ENCODE data around the gene CMC1. TPM values are rescaled to one million over a fixed set of nuclear protein-coding genes. Genes with fewer than 3 reads are reported as not detected.

Gene CMC1
- total and polyA plus RNA-seq, 9 of the 15 experiments (the other 6 are each of a cell fraction or from before 2014, with no cell fraction given), result 15.9 to 74.6 (median 48.9) TPM

DNA sequence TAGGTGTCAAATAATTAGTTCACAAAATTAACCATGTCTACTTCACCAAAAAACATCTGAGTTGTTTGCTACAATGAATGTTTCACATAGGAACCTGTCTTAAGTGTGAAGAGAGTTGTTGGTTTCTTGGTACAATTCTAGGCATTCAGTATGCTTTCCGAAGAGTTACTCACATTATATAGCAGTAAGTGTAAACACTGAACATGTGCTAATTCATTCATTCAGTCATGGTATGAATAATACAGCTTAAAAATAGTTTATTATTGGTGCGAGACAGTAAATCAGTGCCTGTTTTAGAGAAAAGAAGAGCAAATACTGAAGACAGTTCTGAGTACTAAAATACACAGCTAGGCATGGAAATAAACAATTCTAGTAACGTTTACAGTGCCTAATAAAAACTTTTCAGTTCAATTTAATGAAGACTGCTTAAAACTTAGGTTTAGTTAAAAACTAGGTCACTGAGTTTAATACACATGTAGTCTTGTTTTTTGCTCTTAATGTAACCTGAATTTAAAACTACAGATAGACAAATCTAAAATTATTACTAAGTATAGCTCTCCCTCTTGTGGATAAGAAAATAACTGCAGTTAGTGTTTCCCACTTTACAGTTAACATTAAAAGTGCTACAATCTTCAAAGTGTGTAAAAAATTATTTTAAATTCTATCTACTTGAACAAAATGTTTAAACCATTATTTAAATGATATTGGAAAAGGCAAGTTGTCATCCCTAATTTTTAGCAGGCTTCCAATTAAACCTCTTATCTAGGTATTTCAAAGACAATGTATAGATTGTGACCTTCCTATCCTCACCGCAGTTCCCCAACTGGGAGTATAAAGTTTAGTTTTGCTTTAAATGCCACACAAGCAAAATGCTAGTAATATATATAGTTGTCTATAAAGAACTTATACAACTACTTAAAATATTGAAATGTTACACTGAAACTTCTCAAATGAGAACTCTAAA, 87.1 kb downstream of the CMC1 start (continued):
- TF ChIP-seq, protein P1, sequence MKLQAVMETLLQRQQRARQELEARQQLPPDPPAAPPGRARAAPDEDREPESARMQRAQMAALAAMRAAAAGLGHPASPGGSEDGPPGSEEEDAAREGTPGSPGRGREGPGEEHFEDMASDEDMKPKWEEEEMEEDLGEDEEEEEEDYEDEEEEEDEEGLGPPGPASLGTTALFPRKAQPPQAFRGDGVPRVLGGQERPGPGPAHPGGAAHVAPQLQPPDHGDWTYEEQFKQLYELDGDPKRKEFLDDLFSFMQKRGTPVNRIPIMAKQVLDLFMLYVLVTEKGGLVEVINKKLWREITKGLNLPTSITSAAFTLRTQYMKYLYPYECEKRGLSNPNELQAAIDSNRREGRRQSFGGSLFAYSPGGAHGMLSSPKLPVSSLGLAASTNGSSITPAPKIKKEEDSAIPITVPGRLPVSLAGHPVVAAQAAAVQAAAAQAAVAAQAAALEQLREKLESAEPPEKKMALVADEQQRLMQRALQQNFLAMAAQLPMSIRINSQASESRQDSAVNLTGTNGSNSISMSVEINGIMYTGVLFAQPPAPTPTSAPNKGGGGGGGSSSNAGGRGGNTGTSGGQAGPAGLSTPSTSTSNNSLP (IDR thresholded peaks at IDR 0.05; ENCODE audit: borderline replicate concordance, low read depth, low read length), result 0 out of 2 replicates have a peak, but pooled peaks have one; percentile 34

DNA sequence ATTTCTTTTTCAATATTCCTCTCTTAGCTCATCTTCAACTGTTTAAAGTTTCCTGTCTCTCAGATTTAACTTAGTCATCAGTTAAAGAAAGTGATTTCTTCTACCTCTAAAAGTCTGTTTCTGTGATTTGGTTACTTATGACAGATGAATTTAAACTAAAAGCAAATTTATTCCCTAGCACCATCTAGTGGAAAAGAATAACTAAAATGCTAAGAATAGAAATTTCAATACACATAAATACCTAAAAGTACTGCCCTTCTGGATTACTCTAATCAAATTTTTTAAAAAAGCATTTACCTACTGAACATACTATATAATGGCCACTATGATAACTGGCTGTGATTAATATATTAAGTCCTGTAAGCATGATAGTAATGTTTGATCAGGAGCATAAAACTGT, 93.1 kb downstream of the CMC1 start:
- H3K4me1 ChIP-seq (replicated peaks in 1 of 2; ENCODE audit: control insufficient read depth in 2 of 2, insufficient read depth in 2 of 2, low read length in 2 of 2), result no peaks in the 10 kb centered on the region
- intact Hi-C loops (cut with micrococcal nuclease) (loop anchor here (5.0 kb wide), 1 partner anchor 1202 kb away; no protein-coding TSS in a partner anchor), in situ Hi-C loops (cut with MboI) (loop anchor here (10.0 kb wide), 1 partner anchor 620 kb away; no protein-coding TSS in a partner anchor)
- H3K36me3 ChIP-seq (ENCODE audit: control insufficient read depth, insufficient read depth, low read length), result peaks cover 58% of the 10 kb centered on the region
- no TSS peak for BruUV-seq (replicated peaks)
- H4K20me1 ChIP-seq (replicated peaks; ENCODE audit: control insufficient read depth, insufficient read depth, low read length), result no peaks in the 10 kb centered on the region
- FAIRE-seq (peak; percentile 62), DNase-seq (ENCODE audit: extremely low read depth in 1 of 4, low spot score in 3 of 4) (no peak), ATAC-seq (no peak)
- no peak overlapping the region for H3K4me2 ChIP-seq (ENCODE audit: insufficient read depth, low read length)
- H3K27ac ChIP-seq (ENCODE audit: extremely low read depth, low read depth, low read length), result no peak overlapping the region
- H3K79me2 ChIP-seq (ENCODE audit: control insufficient read depth, insufficient read depth, low read length), result no peaks in the 10 kb centered on the region
- H3K27me3 ChIP-seq (ENCODE audit: control insufficient read depth in 2 of 2, insufficient read depth in 2 of 2, low read length in 2 of 2), result no peaks in the 10 kb centered on the region
- no peaks in the 10 kb centered on the region for H3K9me3 ChIP-seq (replicated peaks; ENCODE audit: control insufficient read depth, insufficient read depth, low read depth, low read length)
- H3K9ac ChIP-seq (ENCODE audit: insufficient read depth in 1 of 2, low read depth in 2 of 2, low read length in 2 of 2), result no peak overlapping the region
- no peak for TF ChIP-seq ZNF75A (CRISPR knock-in tag; IDR thresholded peaks at IDR 0.05)
- TF ChIP-seq ILK (tag; IDR thresholded peaks at IDR 0.05; ENCODE audit: borderline replicate concordance, low read depth), result no peak
- no peak for TF ChIP-seq TSC22D4 (tag; IDR thresholded peaks at IDR 0.05)
- TF ChIP-seq, protein P2, sequence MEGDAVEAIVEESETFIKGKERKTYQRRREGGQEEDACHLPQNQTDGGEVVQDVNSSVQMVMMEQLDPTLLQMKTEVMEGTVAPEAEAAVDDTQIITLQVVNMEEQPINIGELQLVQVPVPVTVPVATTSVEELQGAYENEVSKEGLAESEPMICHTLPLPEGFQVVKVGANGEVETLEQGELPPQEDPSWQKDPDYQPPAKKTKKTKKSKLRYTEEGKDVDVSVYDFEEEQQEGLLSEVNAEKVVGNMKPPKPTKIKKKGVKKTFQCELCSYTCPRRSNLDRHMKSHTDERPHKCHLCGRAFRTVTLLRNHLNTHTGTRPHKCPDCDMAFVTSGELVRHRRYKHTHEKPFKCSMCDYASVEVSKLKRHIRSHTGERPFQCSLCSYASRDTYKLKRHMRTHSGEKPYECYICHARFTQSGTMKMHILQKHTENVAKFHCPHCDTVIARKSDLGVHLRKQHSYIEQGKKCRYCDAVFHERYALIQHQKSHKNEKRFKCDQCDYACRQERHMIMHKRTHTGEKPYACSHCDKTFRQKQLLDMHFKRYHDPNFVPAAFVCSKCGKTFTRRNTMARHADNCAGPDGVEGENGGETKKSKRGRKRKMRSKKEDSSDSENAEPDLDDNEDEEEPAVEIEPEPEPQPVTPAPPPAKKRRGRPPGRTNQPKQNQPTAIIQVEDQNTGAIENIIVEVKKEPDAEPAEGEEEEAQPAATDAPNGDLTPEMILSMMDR (IDR thresholded peaks at IDR 0.05 in 2 of 3, conservative IDR thresholded peaks at IDR 0.05 in 1 of 3; ENCODE audit: insufficient read depth in 2 of 3, low read depth in 1 of 3, low read length in 3 of 3), result peak in 1 of 3 experiments; percentile 16; a peak in 1 of 6 replicates
- TF ChIP-seq LEF1 (IDR thresholded peaks at IDR 0.05), result no peak
- no peak for TF ChIP-seq TBP (optimal IDR thresholded peaks at IDR 0.05; ENCODE audit: low read depth, low read length)
- TF ChIP-seq KDM1A (IDR thresholded peaks at IDR 0.05), result no peak
- no peak for TF ChIP-seq SAFB (IDR thresholded peaks at IDR 0.05; ENCODE audit: borderline replicate concordance, low read depth, low read length)
- no peaks in the 10 kb centered on the region for H3K9me1 ChIP-seq (ENCODE audit: control insufficient read depth, insufficient read depth, low read length)
- ChIA-PET CTCF (ENCODE audit: low intra/inter-chr PET ratio) (no interaction called here), POLR2A (interaction anchor here (1.0 to 1.6 kb wide), 2 partner anchors 10 to 14 kb away, joined by 3 to 7 read pairs; partner anchors contain the start of genes AZI2 and ZCWPW2)
- H2AFZ ChIP-seq (ENCODE audit: low read depth, low read length), result no peak overlapping the region
- no peak overlapping the region for H3K4me3 ChIP-seq
